HL-60/S4 treated with phorbol 12-myristate 13-acetate at 8.2 ng/mL for 4 days and 3 days (cell line): ENCODE results near the gene TFEB.

Source experiments
- in situ Hi-C: fragments of 300-500 bp; cut with MboI; formaldehyde crosslinking; loops from 2 replicates; pipeline ENCODE4 v1.15.0; 2022; ENCODE audit warnings: low sequenced_read_pairs

Gene TFEB

DNA sequence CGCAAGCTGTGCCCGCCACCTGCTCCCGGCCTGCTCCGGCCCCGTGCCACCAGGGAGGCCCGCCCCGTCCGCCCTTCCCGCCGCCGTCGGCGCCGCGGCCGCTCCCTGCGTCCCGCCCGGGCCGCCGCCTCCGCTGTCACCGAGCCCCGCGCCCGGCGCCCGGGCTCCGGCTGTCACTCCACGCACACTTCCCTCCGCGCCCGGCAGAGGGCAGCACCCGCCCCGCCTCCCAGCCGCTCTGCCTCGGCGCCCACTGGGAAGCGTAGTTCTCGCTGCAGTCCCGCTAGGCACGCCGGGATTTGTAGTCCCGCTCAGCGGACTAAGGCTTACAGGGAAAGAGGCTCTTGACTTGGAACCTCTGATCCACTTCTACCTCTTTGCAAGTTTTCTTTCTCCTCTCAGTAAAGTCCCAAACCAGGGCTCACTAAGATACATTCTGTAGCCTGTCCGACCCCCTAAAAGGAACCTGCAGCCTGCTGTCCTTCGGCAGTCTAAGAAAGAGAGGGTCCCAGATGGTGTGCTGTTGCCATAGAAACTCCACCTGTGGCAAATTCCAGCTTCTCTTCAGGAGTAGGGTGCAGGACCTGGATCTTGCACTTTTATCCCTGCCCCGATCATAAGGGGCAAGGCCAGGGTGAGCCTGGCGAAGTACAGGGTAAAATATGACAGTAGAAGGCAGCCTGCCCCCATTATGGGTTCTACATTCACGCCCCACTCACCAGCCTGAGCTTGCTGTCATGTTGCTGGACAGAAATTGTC lies at the start of gene TFEB:
Gene TFEB, minus strand, starts transcription at position 182 of the 759 bp plus-strand sequence. CDS start 44,395 bp downstream, outside the sequence.
- in situ Hi-C loops = no loop called here

DNA sequence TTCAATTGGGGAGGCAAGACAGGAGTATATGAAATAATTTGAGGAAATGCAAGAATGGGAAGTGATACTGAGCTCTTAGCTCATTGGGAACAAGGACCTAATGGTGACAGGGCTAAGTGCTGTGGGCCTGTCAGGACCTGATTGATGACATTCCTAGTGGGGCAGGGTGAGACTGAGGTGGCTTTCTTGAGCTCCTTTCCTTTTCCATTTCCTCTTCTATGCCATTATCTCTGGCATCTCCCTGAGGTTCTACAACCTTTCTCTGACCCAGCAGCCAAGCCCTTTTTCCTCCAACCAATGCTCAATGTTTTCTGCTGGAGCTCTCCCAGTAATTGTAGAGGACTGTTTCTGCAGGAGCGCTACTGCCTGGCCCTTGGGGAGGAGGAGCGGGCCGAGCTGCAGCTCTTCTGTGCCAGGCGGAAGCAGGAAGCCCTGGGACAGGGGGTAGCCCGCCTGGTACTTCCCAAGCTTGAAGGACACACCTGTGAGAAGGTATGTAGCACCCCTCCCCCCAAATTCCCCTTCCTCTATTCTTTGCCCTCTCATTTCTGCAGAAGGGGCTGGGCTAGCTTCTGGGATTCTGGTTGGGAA lies 49.3 kb upstream of the TFEB start:
- in situ Hi-C loops = loop anchor here (10.0 kb wide), 1 partner anchor 260 kb away; no protein-coding TSS in a partner anchor

DNA sequence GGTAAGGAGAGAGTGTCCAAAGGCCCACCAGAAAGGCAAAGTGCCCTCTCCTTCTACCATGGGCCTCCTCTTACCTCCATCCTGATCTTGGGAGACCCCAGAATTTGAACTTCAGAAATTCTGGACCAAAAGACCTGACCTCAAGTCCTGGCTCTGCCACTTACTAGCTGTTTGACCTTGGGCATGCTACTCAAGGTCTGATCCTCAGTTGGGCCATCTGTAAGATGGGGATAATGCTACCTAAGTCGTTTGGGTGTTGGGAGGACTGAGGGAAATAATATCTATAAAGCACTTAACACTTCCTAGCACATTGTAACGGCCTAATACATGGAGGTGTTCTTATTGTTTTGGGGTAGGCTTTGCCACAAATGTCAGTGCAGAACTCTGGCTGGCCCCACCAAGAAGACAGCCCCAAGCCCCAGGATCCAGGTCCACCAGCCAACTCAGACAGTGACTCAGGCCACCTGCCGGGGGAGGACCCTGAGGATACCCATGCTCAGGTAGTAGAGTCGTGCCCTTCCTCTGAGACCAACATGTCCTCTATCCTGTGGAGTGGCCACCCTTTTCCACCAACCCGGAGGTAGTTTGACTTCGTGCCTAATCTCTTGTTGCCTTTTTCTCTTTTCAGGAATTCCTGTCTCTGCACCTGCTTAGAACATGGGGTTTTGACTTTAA lies 47.8 kb upstream of the TFEB start:
- in situ Hi-C loops = loop anchor here (10.0 kb wide), 1 partner anchor 262 kb away; no protein-coding TSS in a partner anchor

DNA sequence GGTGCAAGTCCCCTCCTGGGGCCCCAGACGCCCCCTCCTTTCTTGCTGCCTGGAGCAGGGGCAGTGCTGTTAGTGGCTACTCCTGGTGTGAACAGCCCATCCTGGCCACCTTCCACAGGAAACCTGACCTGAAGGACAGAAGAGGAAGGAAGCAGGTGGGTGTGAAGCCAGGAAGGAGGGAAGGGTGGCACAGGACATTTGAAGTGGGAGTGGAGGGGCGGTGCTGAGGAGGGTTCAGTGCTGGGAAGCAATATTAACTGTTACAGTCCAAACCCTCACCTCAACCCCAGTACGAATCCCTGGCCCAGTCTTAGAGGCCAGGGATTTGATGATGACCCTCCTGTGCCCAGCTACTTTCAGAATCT lies 45.9 kb upstream of the TFEB start:
- in situ Hi-C loops = loop anchor here (10.0 kb wide), 1 partner anchor 263 kb away; no protein-coding TSS in a partner anchor

DNA sequence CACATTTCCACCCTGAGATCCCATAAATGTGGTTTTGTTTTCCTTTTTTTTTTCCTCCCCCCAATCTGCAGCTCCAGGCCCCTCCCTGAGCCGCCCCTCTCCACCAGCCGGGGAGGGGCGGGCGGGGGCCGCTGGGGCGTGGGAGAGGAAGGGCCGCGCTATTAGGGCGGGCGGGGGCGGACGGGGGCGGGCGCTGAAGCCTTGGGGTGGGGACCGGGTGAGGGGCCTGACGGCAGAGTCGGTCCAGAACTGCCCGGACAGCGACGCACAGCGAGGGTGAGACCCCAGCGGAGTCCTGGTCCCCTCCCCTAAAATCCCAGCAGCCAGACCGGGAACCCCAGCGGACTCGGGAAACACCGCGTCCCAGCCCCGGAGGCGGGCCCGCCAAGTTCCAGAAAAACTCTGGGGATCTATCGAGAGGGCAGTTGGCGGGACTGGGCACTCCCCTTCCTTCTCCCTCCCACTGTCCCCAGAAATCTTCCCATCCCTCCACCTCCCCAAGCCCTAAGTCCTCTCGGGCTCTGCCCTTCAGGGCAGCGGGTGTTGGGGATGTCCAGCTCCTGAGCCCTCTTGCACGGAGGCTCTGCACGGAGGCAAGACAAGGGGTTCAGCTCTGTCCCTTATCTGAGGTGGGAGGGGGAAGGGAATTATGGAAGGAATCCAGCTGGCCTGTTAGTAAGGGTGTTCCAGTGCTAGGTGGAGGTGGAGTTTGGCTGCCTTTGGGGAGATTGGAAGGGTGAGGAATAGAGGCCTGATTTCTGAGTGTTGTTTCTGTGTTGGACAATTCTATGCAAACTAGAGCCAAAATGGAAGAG lies 45.4 kb upstream of the TFEB start, which contains the start of gene PRICKLE4:
Gene PRICKLE4, plus strand, starts transcription at position 232 of the 815 bp plus-strand sequence. CDS start 2,692 bp downstream, outside the sequence.
- in situ Hi-C loops = loop anchor here (10.0 kb wide), 1 partner anchor 264 kb away; no protein-coding TSS in a partner anchor

DNA sequence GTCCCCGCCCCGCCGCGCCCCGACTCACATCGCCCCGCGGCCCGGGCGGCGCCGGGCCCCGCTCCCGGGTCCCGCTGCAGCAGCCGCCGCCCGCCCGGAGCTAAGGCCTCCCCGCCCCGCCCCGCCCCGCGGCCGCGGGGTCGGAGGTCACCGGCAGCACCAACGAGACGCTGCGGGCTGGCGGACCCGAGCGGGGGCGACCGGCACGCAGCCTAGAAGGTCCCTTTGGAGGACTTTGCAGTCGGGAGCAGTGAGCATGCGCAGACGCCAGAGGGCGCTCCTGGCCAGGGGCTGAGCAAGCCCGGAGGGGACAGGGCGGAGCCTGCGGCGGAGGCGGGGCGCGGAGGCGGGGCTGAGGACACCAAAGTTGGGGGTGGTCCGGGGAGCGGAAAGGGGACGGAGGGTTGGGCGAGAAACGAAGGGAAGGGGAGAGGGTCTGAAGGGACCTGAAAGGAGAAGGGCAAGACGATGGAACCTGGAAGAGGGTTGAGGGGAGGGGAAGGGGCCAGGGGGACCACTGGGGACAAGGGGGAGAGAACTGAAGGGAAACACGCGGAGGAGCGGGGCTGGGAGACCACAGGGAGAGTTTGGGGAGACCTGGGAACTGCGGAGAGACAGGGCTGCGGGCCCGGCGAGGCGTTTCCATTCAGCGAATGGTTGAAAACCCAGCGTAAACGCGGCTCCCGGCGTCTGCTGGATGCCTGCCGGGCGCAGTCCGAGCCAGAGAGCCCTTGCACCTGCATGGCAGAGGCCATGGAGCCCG lies 44.6 kb upstream of the TFEB start, which contains the start of gene FRS3:
Gene FRS3, minus strand, starts transcription at position 113 of the 763 bp plus-strand sequence. CDS start 2,913 bp downstream, outside the sequence.
- in situ Hi-C loops = loop anchor here (10.0 kb wide), 1 partner anchor 265 kb away; no protein-coding TSS in a partner anchor

DNA sequence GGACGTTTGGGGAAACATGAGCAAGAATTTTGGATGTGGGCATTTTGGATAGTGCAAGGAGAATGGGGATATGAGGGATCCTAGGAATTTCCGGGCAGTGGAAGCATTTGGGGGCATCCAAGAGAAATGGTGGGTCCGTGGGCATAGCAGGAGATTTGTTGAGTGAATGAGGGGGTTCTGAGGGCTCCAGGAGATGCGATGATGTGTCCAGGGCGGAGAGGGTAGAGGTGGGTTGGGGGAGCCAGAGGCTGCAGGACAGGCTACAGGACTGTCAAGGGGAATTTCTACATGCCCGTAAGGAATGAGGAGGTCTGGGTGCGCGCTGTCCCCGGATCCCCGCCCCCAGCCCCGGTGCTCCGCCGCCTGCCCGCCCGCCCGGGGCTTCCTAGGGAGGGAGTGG lies 43.9 kb upstream of the TFEB start:
- in situ Hi-C loops = no loop called here

DNA sequence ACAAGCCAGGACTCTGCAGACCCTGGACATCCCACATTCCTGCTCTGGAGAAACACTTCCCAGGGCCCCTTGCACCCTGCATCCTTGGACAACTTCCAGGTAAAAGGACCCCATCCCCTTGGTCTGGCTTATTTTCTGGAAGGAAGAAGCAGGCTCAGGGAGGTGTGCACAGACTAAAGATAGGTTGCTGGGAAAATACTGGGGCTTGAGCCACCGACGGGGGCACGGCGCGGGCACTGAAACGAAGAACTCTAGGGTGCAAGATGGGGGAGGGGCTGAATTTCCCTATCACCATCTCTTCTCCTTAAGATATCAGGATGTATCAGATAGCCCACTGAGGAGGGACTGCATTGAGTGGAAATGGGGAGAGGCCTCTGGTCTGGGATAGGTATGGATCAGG lies 43.5 kb upstream of the TFEB start:
- in situ Hi-C loops = no loop called here

DNA sequence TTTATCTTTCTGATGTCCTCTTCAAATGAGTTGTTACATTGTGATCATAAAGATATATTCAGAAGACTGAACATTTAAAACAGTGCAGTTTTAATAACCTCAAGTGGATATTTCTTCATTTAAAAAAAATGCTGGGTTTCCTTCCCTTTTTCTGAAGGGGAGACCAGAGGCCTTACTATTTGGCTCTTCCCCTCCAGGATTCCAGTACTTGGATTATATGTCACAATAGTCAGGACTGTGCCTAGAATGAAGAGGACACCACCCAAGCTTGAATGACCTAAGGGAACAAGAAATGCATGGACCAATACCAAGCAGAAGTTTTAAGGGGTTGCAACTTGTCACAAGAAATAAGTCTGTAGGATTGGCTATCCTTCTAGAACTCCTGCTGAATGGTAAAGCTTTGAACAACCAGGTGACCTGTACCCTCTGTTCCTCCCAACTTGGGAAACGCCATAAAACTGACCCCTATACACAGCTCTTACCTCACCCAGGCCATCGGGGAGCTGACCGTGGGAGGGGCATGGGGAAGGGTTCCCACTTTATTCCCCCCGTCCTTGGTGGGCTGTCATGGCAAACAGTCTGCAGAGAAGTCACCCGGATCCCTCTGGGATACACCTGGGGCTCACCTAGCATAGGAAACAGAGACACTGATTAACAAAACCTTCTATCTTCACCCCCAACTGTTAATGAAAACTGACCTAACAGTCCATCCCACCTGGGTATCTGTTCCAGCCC lies 42.3 kb upstream of the TFEB start:
- in situ Hi-C loops = no loop called here

DNA sequence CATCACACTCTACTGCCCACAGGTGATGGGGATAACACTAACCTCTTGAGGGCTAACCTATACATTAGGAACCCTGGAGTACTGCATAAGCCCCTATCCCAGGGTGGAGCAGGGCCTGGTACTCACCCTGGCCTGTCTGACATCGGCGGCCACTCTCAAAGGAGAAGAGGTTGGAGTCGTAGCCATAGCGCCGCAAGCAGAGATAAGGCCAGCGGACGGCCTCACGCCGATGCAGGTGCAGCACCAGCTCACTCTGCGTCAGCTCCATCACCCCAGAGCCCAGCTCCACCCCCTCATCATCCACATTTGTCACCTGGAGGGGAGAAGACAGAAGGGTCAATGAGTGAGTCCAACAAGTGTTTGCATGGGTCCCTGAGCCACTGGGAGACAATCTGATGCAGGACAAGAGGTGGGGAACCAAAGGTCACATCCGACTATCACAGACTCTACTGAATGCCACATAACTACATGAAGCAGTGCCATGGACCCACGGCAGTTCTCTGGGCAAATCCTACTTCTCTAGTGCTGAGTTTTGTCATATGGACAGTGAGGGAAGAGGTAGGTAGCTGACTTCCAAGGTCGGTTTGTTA lies 40.0 kb upstream of the TFEB start:
- in situ Hi-C loops = no loop called here

DNA sequence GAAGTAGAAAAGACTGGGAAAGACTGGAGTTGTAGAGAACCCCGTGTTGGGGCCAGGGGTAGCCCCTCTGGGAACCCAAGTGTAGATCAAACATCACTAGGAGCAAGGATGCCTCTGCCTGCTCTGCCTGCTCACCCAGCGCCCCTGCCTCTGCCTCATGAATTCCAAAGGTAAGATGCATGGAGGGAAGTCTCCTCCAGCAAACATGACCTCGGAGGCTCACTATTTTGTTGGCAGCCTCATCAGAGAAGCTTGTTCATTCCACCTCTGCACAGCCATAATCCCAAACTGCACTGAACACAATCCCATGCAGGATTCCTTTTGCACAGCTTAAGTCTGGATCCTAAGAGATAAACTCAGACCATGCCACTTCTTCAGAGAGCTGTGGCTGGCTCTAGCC lies 39.4 kb upstream of the TFEB start:
- in situ Hi-C loops = no loop called here

DNA sequence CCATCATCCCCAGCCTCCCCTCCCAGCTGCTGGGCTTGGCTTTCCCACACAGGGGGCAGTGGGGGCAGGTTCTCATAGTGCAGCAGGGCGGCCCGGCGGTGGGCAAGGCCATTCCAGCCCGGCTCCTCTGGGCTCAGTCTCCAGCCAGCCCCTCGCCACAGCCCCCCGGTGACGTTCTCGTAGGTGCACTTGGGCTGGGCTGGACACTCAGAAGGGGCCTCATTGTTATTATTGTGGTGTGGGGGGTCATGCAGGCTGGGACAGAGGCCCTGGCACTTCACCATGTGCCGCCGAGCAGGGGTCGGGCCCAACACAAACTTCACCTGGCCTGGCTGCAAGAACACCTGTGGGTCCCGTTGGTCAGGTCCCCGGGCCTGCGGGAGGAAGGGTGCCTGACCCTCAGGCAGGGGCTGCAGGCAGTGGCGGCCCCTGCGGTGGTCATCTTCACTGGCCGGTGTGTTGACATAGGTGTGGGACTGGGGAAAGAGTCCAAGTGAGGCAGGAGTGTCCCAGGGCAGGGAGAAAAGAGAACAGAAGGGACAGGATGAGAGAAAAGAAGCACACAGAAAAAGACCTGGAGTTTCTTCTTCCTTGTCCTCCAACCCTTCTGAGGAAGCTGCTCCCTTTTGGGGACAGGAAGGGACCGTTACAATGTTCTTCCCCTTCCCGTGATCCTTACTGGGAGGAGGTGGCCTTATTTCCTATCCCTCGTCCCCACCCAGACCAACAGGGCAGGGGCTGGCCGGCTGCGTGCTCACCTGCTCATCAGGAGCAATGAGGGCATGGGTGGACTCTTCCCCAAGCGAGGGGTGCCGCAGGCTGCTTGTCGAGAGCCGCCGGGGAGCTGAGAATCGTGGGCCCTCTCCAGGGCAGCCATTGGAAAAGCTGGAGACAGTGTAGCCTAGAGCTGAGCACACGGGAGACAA lies 35.9 kb upstream of the TFEB start:
- in situ Hi-C loops = no loop called here

DNA sequence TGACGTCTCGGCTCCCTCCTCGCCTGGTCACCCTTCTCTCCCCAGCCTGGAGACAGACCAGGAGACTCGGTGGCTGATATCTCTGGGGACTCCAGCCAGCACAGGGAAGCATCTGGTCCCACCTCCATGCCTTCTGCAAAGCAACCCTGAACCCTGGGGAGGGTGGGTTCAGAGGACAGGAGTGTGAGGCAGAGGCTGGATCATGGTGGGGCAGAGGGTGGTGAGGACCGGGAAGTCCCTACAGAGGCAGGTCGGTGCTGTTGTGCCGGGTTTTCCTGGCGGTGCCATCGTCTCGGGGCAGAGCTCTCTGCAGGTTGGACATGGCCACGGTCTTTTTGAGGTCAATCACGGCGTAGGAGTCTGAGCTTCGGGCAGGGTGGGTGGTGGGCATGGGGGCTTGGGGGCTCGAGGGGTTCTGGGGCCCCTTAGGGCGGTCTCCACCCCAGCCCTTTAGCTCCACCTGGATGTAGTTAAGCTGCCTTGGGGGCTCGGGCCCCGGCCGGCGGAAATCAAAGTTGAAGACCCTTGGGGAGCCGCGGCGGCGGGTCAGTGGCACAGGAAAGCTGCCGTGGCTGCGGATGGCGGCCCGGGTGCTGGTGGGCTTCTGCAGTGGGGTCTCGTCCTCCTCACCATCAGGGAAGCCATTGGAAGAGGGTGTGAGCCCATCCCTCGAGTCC lies 35.1 kb upstream of the TFEB start:
- in situ Hi-C loops = no loop called here

DNA sequence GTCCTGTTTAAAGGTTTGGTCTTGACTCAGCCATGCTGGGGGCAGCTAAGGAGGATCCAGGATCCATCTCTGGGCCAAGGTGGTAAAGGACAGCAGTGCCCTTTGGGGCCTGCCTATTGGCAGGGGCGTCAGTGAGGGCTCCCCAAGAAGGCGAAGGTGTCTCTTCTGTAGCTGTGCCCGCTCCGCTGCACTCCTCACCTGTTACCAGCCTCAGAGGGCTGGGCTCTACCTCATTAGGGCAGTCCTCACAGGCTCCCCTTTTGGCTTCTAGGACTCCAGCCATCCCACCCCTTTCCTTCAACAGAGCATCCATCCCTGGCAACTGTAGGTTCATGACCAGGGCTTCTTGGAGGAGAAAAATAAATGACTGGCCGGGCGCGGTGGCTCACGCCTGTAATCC lies 34.0 kb upstream of the TFEB start:
- in situ Hi-C loops = no loop called here

DNA sequence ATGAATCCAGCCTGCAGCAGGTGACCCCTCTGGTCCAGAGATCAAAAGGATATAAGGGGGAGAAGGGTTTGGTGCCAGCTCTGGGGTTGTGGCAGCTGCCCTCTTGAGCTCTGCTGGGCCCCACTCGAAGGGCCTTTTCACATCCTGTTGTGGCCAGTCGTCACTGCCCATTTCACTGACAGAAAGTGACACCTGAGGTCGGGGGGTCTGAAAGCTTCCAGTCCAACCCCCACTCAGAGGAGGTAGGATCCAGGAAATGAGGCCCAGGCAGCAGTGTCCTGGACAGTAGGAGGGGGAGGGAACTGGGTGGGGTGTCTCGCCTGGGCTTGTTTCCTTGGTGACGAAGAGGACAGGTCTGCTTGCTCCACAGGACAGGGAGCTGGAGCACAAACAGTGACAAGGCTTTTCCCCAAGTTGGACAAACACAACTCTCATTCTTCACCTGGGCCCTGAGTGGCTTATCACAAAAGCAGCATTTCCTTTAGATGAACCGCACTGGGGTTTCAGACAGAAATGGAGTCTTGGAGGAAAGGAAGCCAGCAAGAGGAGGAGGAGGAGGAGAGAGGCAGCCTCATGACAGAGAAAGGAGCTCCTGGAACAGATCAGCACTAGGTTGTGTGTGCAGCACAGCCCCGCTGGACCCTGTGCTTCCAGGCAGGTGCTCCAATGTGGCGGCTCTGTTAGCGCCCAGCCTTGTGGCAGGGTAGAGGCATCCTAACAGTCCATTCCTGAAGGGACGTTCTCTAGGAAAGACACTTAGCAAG lies 33.3 kb upstream of the TFEB start:
- in situ Hi-C loops = no loop called here

DNA sequence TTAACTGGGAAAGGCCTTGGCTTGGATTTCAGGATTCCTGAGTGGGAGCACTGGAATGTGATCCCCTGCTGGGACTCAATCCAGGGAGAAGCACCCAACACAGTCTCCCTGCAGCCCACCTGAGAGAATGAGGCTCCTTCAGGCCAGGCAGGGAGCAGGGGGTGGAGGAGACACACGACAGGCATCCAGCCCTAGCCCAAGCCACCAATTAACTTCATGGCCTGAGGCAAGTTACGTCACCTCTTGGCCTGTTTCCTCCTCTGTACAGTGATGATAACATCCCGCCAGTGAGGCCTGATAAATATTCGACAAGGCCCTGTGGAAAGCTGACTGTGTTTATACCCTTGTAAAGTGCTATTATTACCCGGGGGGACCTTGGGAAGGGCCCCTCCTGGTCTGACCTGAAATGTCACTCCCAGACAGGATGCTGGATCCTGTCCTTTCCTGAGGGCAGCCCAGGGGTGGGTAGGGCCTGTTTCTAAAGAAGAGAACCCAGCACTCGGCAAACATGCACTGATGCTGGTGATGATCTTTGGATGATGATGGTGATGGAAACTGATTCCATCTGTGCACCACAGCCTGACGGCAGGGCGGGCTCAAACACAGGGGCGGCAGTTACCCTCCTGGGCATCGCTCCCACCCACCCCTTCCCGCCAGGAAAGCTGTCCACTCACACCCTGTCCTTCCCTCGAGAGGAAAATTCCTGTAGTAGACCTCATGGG lies 31.9 kb upstream of the TFEB start:
- in situ Hi-C loops = no loop called here
